GM19467 (cell line): Measurements from ENCODE around the gene ARHGAP10.

Experiments
- ATAC-seq: cut with Tn5 transposase; IDR thresholded peaks from one replicate; pipeline ENCODE4 v1.9.1; 2021; ENCODE audit warnings: mild to moderate bottlenecking, moderate library complexity; ENCODE audit not compliant: unreplicated experiment

The ARHGAP10 gene

DNA sequence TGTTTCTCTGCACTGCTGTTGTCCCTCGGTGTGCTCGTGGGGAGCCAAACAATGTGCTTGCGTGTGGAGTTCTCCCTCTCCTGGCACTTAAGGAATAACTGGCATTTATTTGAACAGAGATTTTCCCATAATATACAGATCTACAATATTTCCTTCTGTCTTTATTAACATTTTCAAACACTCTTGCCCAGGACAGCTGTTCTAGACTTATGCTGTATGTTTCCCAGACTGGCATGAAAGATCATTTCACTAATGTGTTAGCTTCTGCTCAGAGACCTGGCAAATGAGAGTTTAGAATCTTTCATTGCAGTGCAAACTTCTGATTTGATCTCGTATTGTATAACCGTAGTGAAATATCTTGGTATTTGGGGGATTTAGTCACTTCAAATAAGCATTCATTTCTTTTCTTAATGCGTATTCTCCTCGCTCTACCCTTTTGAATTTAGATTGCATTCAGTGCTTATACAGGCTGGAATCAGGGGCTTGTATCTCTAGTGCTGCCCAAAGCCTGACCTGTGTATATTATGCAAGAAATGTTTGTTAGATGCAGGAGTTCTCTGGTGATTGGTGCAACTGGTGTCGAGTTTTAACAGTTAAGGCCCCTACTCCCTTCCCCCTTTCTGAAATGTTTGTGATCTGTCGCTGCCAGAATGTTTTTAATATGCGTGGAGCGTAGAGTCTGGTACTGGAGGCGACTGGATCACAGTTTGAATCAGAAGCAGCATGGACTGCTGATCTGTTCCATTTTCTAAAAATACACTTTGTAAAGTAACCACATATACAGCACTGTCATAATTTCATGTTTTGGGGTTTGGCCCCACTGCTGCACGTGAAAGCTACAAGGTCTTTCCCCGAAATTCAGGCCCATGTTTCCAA lies 326.3 kb downstream of the ARHGAP10 start:
- no peak for ATAC-seq

DNA sequence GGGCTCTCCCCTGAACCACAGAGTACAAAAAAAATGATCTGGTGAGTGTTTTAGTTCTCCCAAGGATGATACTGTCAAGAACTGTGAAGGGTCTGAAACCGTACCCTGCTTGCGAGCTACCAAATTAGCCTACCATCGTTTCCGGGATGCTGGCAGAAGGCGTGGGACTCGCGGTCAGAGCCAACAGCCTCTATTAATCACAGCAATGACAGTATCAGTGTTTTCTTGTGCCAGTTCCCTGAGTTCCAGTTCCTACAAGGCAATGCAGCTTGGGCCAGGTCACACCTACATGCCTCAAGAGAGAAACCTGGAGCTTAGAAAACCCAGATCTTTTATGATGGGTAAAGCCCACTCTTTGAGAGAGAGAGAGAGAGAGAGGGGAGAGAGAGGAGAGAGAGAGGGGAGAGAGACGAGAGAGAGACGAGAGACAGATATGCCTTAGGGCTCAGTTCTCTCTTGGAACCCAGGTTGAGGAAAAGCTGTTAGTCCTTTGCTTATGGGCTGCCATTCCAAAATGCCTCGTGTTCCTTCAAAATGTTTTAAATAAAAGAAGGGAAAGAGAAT lies 327.8 kb downstream of the ARHGAP10 start:
- no peak for ATAC-seq

GRCh38 chr4:148060264-148061140 lies 328.6 kb downstream of the ARHGAP10 start:
- no peak for ATAC-seq

DNA sequence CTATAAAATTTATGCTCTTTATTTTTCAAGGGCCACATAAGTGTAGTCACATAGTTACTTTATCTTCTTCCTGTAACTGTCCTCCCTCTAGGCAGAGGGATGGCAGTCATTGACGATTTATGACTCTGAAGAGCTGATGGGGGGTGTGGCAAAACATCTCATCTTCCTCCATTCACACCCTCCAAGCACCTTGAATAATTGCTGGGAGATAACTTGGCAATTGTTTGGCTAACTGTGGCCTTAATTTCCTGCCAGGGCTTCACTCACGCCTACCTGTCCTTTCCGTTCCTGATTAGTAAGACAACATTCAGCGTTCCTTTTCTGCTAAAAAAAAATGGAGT lies 329.2 kb downstream of the ARHGAP10 start:
- ATAC-seq = no peak

DNA sequence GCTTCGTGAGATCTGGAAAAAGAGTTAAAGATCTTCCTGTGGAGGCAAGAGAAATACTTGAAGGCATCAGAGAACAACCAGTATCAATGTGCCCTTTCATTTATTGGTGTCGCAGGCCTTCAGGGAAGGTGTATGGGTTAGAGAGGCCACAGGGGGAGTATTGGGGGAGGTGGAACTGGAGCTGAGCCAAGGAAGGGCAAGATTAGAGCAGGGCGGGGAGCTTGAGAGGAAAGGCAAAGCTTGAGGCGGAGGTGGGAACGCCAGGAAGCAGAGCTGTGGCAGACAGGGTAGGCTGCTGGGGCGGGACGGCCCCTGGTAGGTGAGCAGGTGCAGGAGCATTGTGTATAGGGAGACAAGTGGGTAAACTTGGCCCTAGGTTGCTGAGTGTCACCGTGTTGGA lies 329.9 kb downstream of the ARHGAP10 start:
- no peak for ATAC-seq

DNA sequence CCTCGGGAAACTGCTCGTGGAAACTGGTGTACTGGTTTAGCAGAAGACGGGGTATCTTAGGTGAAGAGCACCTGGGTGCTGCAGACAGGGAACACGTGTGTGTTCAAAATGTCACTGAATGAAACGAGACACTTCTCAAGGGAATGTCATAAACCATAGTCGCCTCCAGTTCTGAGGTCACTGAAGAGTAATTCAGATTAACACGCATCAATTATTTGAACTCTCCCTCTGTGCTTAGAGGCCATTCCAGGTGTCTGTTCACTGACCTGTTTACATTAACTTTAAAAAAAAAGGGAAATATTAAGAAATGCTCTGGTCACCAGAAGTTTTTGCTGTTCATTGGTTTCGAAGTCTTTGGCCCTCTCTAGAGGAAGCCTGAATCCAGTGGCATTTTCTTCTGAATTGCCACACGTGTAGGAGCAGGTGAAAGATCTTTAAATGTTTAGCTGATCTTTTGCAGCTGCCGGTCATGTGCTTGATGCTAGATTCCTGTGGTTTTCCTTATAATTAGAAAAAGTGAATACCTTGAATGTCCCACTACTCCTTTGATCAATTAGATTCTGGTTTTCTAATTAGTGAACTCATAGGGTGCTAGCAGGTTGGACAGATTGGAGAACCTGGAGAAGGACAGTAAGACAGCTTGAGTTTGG lies 330.5 kb downstream of the ARHGAP10 start:
- ATAC-seq = no peak

DNA sequence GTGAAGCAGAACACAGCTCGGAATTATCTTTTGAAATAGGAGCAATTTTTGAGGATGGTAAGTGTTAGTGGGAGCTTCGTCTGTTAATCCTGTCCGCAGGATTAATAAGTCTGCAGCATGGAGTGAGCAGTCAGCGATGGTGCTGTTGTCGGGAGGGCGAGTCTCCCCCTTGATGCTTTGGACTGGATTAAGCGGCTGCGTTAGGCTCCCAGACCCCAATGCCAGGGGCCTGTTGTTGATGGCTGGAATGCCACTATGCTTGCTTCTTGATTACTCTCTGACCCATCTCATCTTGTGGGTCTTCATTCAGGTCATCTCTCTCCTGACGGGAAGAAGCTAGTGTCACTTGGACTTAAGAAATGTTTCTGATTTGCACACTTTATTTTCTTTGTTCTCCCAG lies 332.6 kb downstream of the ARHGAP10 start:
- ATAC-seq = no peak

GRCh38 chr4:148065075-148065474 lies 333.2 kb downstream of the ARHGAP10 start:
- ATAC-seq = no peak

GRCh38 chr4:148067301-148067916 lies 335.5 kb downstream of the ARHGAP10 start:
- no peak for ATAC-seq

- ATAC-seq = no peak
Observed at GRCh38 chr4:148068065-148068911, 336.4 kb downstream of the ARHGAP10 start.

DNA sequence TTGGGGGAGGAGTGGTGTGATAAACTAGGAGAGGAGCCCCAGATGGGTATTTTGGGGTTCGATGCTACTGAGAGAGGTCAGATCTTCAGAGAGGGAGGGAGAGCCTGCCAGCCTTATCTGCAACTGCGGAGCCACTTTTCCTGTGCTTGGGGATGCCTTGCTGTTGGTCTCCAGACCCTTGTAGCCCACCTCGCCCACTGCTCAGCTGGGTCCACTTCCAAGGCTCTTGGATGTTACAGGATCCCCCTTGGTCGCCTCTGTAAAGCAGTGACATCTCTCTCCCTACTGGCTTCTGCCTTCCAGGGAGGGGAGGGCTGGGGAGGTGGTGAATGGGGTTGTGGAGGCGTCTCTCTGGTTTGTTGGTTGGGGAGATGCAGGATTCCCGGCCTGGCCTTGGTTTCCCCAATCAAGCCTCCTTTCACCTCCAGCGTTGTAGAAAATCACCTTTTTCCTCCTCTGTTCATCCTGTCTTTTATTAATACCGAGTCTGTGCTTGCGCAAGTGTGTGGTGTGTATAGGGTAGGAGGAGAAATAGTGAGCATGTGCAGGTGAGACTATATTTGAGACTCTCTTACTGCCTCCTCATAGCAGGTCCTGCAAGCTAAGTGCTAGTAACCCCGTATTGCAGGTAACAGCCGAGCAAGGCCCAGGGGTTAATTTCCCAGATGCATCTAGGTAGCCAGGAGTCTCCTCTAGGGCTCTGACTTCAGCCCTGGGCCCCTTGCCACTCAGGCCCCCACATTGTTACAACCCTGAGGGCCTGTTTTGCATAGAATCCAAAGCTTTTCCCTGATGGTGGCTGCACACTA lies 337.4 kb downstream of the ARHGAP10 start:
- no peak for ATAC-seq

DNA sequence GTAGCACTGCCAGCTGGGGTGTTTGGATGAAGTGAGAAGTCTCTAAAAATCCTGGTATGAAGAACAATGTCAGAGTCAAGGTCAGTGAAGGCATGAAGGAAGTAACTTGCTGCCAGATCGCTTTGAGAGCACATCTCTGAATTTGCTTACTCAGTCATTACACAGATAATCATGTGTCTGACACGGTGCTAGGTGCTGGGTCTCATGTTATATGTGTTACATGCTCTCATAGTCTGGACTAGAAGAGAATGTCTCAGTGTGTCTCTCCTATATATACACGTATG lies 337.9 kb downstream of the ARHGAP10 start:
- ATAC-seq = no peak

- ATAC-seq = no peak
Observed at GRCh38 chr4:148071009-148071408, 339.1 kb downstream of the ARHGAP10 start.

DNA sequence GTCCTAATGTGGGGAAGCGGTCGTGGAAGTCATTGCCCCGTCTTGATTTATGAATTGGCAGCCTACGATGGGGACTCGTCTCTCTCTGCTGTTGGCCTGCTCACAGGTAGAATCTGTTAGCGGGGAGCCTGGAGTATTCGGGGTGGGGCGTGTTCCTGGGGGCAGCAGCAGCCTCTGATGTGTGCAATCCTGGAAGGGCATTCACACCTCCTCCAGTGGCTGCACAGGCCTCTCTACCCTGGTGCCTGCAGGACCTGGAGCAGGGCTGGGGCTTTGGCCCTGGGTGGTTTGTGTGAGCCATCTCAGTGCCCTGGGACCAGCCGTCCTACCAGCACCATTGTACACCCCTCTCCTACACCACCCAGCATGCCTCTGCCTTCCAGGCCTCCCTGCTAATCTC lies 340.9 kb downstream of the ARHGAP10 start:
- no peak for ATAC-seq

GRCh38 chr4:148073349-148073748 lies 341.5 kb downstream of the ARHGAP10 start:
- ATAC-seq = no peak

GRCh38 chr4:148074462-148074861 lies 342.6 kb downstream of the ARHGAP10 start:
- no peak for ATAC-seq

GRCh38 chr4:148075438-148075837 lies 343.6 kb downstream of the ARHGAP10 start:
- no peak for ATAC-seq

GRCh38 chr4:148076964-148077363 lies 345.1 kb downstream of the ARHGAP10 start:
- ATAC-seq = no peak

DNA sequence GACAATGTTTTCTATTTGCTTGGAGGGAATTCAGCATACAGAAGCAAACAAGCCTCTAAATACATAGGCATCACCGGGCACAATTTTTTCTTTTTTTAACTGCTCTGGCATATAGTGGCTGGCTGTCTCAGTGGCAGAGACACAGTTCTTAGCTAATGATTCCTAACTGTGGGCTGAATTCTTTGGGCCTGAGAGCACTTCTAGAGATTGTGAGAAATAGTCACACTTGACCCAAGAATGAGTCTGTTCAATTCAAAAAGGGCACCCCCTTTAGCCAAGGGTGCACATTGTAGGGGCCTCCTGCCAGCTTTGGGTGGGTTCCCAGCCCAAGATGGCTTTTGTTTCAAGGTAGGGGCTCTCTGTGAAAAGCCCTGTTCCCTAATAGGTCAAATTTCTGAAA lies 345.7 kb downstream of the ARHGAP10 start:
- ATAC-seq = no peak
